ENCODE results near the gene EPHA3.

EPHA3 gene

GRCh38 chr3:89101921-89102320, 5.5 kb upstream of the EPHA3 start:
- FAIRE-seq: no peak

DNA sequence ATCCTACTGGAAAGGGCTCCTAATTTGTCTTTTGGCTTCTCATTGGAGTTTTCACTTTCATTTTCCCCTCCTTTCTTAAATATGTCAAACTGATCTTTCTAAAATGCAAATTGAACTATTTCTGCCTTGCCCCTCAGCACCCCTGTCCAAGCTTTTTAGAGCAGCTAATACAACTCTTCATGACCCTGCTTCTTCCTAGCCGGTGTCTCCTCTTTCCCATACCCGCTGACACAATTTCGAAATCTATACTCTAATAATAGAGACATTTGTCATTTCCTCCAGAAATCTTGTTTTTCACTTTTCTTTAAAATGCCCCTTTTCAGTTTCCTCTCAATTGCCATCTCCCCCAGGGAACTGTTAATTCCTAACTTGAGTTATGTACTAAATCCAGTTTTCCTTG, 2.9 kb upstream of the EPHA3 start:
- TF ChIP-seq POLR2AphosphoS5 (IDR thresholded peaks at IDR 0.05; ENCODE audit: low read depth, low read length) (no peak), POLR2A (IDR thresholded peaks at IDR 0.05; ENCODE audit: low read depth, low read length) (no peak), TAF1 (IDR thresholded peaks at IDR 0.05; ENCODE audit: borderline replicate concordance, low read depth, low read length) (no peak)
- no peak for DNase-seq (ENCODE audit: insufficient read length)
- FAIRE-seq: no peak

More at GRCh38 chr3:89101921-89102320, 5.5 kb upstream of the EPHA3 start:
- TF ChIP-seq POLR2AphosphoS5 (IDR thresholded peaks at IDR 0.05; ENCODE audit: low read depth, low read length) (no peak), TAF1 (IDR thresholded peaks at IDR 0.05; ENCODE audit: borderline replicate concordance, low read depth, low read length) (no peak), POLR2A (IDR thresholded peaks at IDR 0.05; ENCODE audit: low read depth, low read length) (no peak)
- no peak for DNase-seq (ENCODE audit: insufficient read length)

DNA sequence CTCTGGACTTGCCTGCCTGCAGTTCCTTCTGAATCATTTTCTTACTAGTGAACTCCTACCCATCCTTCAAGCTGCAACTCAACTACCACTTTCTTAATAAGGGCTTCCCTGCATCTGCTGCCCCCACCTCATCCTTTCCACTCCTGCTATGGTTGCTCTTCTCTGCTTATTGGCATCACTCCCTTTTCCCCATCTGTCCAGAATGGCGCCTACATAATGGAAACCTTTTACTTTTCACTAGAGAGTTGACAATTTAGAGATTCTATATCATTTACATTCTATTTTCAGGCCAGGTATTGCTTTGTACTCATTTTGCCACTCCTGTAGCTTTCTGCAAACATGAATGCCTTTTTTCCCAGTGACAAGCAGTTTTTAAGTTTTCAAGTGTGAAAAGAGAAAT, 1.9 kb upstream of the EPHA3 start:
- TF ChIP-seq POLR2AphosphoS5 (IDR thresholded peaks at IDR 0.05; ENCODE audit: low read depth, low read length) (no peak), TAF1 (IDR thresholded peaks at IDR 0.05; ENCODE audit: borderline replicate concordance, low read depth, low read length) (no peak), POLR2A (IDR thresholded peaks at IDR 0.05; ENCODE audit: low read depth, low read length) (no peak)
- no peak for DNase-seq (ENCODE audit: insufficient read length)
- no peak for FAIRE-seq

GRCh38 chr3:89108291-89108550, 800 bp downstream of the EPHA3 start:
- DNase-seq (ENCODE audit: insufficient read length) (no peak), FAIRE-seq (no peak)
- TF ChIP-seq POLR2AphosphoS5 (IDR thresholded peaks at IDR 0.05; ENCODE audit: low read depth, low read length) (no peak), POLR2A (IDR thresholded peaks at IDR 0.05; ENCODE audit: low read depth, low read length) (no peak), TAF1 (IDR thresholded peaks at IDR 0.05; ENCODE audit: borderline replicate concordance, low read depth, low read length) (no peak)

DNA sequence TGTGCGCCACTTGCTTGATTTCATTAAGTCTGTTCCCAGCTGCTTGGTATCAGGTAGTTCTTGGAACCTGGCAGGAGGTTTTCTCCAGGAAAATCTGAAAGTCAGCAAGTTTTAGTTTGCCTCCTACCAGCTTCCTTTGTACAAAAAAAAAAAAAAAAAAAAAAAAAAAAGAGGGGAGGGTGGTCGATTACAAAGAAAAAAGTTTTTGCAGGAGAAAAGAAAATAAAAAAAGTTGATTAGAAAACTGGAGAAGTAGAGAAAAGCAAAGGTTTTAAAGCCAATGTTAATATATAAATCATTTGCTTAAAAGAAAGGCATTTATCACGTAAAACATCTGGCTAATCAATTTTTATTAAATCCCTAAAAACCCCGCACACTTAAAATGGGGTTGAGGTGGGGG, 5.9 kb downstream of the EPHA3 start:
- DNase-seq (ENCODE audit: insufficient read length): no peak
- no peak for TF ChIP-seq POLR2A (IDR thresholded peaks at IDR 0.05; ENCODE audit: low read depth, low read length)
- TF ChIP-seq TAF1 (IDR thresholded peaks at IDR 0.05; ENCODE audit: borderline replicate concordance, low read depth, low read length): no peak
- TF ChIP-seq POLR2AphosphoS5 (IDR thresholded peaks at IDR 0.05; ENCODE audit: low read depth, low read length): no peak
- no peak for FAIRE-seq

DNA sequence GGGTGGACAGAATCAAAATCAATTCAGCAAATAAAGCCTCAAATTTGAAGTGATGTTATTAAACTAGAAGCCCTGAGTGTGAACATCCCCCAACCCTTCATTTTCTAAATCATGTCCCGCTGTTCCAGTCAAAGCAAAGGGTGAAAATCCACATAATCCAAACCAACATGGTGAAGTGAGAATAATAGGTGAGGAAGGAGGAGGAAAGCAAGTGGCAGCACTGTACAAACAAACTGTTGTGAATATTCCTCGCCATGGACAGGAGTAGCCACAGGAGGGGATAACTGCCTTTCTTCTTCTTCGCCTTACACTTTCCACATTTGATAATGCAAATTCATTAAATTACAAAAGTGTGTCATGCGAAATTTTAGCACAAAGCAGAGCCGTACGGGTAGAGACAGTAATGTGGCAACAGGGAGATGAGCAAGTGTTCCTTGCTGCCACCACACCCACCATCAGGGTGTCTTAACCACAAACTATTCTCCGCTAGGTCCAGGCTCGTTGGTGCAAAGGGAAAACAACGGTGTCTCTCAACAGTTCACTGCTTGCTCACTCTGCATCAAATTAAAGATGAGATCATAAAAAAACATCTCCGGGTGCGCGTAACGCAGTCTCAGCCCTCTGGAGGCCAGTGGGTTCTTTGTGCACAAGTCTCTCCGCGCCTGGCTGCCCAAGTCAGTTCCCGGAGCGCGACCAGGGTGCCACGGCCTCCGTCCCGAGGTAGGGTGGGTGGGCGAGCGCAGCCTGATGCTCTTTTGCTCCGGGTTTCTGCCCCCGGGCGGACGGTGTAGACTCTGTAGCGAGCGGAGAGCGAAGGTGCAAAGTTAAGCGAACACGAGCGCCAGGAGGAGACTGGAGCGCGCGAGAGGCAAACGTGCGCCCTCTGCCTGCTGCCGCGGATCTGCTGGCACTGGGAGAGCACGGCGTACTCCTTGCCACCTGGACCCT, 6.7 kb downstream of the EPHA3 start:
- FAIRE-seq (no peak), DNase-seq (ENCODE audit: insufficient read length) (no peak)
- TF ChIP-seq TAF1 (IDR thresholded peaks at IDR 0.05; ENCODE audit: borderline replicate concordance, low read depth, low read length) (no peak), POLR2AphosphoS5 (IDR thresholded peaks at IDR 0.05; ENCODE audit: low read depth, low read length) (no peak), POLR2A (IDR thresholded peaks at IDR 0.05; ENCODE audit: low read depth, low read length) (no peak)

DNA sequence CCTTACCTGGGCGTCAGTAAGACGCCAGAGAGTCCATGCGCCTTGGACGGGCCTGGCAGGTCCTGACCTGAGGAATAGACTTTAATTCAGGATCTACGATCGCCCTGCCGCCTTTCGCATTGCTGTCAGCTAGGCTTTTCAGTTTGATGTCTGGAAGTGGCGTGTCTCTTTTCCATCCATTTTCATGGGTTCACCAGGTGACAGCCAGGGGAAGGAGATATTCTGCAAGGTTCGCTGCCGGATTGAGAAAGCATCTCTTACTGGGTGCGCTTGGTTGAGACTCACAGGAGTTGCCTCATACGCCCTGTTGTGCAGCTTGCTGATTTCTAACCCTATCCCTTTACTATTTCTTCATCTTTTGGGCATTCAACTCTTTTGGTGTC, 7.4 kb downstream of the EPHA3 start:
- no peak for FAIRE-seq
- DNase-seq (ENCODE audit: insufficient read length): no peak
- no peak for TF ChIP-seq POLR2AphosphoS5 (IDR thresholded peaks at IDR 0.05; ENCODE audit: low read depth, low read length)
- TF ChIP-seq TAF1 (IDR thresholded peaks at IDR 0.05; ENCODE audit: borderline replicate concordance, low read depth, low read length): no peak
- no peak for TF ChIP-seq POLR2A (IDR thresholded peaks at IDR 0.05; ENCODE audit: low read depth, low read length)

GRCh38 chr3:89116476-89116875, 9.1 kb downstream of the EPHA3 start:
- TF ChIP-seq POLR2A (IDR thresholded peaks at IDR 0.05; ENCODE audit: low read depth, low read length): no peak
- no peak for TF ChIP-seq TAF1 (IDR thresholded peaks at IDR 0.05; ENCODE audit: borderline replicate concordance, low read depth, low read length)
- TF ChIP-seq POLR2AphosphoS5 (IDR thresholded peaks at IDR 0.05; ENCODE audit: low read depth, low read length): no peak
- DNase-seq (ENCODE audit: insufficient read length) (no peak), FAIRE-seq (no peak)

DNA sequence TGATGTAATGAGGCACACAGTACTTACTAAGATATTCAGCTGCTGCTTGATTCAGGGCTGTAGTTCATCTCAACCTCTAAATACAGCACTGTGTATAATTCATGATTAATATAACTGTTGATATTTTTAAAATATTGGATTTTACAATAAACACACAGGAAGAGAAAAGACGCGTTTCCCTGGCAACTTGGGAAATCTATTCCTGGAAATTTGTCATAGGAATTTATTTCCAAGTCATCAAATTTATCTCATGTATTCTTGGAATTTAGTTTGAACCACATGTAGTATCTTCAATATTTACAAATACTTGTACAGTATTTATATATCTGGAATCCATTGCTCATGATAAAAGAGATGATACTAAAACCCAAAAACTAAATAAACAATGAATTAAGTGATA, 30.6 kb downstream of the EPHA3 start:
- FAIRE-seq (no peak), DNase-seq (ENCODE audit: insufficient read length) (no peak)
- TF ChIP-seq POLR2AphosphoS5 (IDR thresholded peaks at IDR 0.05; ENCODE audit: low read depth, low read length): no peak
- no peak for TF ChIP-seq TAF1 (IDR thresholded peaks at IDR 0.05; ENCODE audit: borderline replicate concordance, low read depth, low read length)
- no peak for TF ChIP-seq POLR2A (IDR thresholded peaks at IDR 0.05; ENCODE audit: low read depth, low read length)

DNA sequence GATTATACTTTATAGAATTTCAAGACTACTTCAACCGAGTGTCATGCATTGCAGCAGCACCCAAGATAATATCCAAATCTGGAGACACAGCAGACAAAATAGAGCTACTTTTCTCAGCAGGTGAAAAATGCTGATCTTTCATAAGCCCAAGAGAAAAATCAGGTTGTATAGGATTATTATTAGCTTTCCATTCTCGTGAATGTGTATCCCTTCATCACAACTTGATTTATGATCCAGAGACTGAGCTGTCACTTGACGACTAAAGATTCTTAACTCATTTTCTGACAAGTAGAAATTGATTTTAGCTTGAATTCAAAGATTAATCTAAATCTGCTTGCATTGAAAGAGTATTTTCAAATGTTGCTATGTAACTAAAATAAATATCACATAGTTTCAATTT, 32.4 kb downstream of the EPHA3 start:
- no peak for TF ChIP-seq TAF1 (IDR thresholded peaks at IDR 0.05; ENCODE audit: borderline replicate concordance, low read depth, low read length)
- no peak for TF ChIP-seq POLR2A (IDR thresholded peaks at IDR 0.05; ENCODE audit: low read depth, low read length)
- no peak for TF ChIP-seq POLR2AphosphoS5 (IDR thresholded peaks at IDR 0.05; ENCODE audit: low read depth, low read length)
- DNase-seq (ENCODE audit: insufficient read length): no peak

DNA sequence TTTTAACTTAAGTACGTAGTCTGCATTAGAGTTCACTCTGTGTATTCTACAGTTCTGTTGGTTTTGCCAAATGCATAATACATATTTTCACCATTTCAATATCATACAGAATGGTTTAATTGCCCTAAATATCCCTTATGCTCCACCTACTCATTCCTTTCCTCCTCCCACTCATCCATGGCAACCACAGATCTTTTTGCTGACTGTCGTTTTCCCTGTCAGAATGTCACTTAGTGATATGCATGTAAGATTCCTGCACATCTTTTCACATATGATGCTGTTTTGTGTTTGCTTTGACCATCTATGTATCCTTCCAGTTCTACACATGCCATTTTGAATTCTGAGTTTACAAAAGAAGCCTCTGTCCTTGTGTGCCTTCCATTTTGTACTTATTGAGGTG, 36.7 kb downstream of the EPHA3 start:
- FAIRE-seq (no peak), DNase-seq (ENCODE audit: insufficient read length) (no peak)
- TF ChIP-seq POLR2A (IDR thresholded peaks at IDR 0.05; ENCODE audit: low read depth, low read length): no peak
- TF ChIP-seq TAF1 (IDR thresholded peaks at IDR 0.05; ENCODE audit: borderline replicate concordance, low read depth, low read length): no peak
- no peak for TF ChIP-seq POLR2AphosphoS5 (IDR thresholded peaks at IDR 0.05; ENCODE audit: low read depth, low read length)

More for the DNA sequence above, 32.4 kb downstream of the EPHA3 start:
- FAIRE-seq: no peak

GRCh38 chr3:89145995-89146394, 38.6 kb downstream of the EPHA3 start:
- FAIRE-seq: no peak
- no peak for TF ChIP-seq POLR2A (IDR thresholded peaks at IDR 0.05; ENCODE audit: low read depth, low read length)
- TF ChIP-seq TAF1 (IDR thresholded peaks at IDR 0.05; ENCODE audit: borderline replicate concordance, low read depth, low read length): no peak
- no peak for TF ChIP-seq POLR2AphosphoS5 (IDR thresholded peaks at IDR 0.05; ENCODE audit: low read depth, low read length)
- no peak for DNase-seq (ENCODE audit: insufficient read length)
